ENCODE data around the gene LUC7L3. TPM values are rescaled to one million over a fixed set of nuclear protein-coding genes. Genes with fewer than 3 reads are reported as not detected.

The LUC7L3 gene
- polyA plus RNA-seq, 2 of the 4 experiments (the other 2 are of a cell fraction), result 209 to 211 TPM

GRCh38 chr17:50676065-50676975 is 43.1 kb upstream of the LUC7L3 start:
- whole genome bisulfite sequencing (ENCODE audit: missing lambda C conversion rate), result 88% methylated on average over 24 of the region's 24 CpGs
- no peak for DNase-seq (ENCODE audit: low read depth in 1 of 2, low spot score in 1 of 2)
- CTCF ChIA-PET, result interaction anchor here (0.7 to 52.6 kb wide), 5 partner anchors 8 to 43 kb away, joined by 3 to 2097 read pairs (median 9); partner anchors contain the start of gene ABCC3

GRCh38 chr17:50677851-50678375 is 41.5 kb upstream of the LUC7L3 start:
- CTCF ChIA-PET, result interaction anchor here (1.2 to 52.6 kb wide), 4 partner anchors 5 to 72 kb away, joined by 3 to 2097 read pairs (median 783); partner anchors contain the start of gene ABCC3
- Histone ChIP-seq H3K4me3 (no peak overlapping the region), H3K4me2 (no peak overlapping the region), H3K27ac (peak overlapping the region; percentile 29 to 98; a peak in 4 of 6 replicates), H3K4me1 (peaks cover 95% of the 10 kb centered on the region), H3K9me3 (no peaks in the 10 kb centered on the region)
- DNase-seq (ENCODE audit: low read depth in 1 of 2, low spot score in 1 of 2), result no peak
- POLR2A ChIA-PET, result no interaction called here
- WGBS (ENCODE audit: missing lambda C conversion rate), result 94% methylated on average over 12 of the region's 12 CpGs
- ATAC-seq, result no peak
- FAIRE-seq, result no peak
- no peak for TF ChIP-seq RAD21 (conservative IDR thresholded peaks at IDR 0.05 in 1 of 2, IDR thresholded peaks at IDR 0.05 in 1 of 2)
- TF ChIP-seq CTCF (IDR thresholded peaks at IDR 0.05), result no peak
- no peak for TF ChIP-seq ATOH8 (CRISPR knock-in tag; IDR thresholded peaks at IDR 0.05; ENCODE audit: low read depth)
- TF ChIP-seq TFCP2L1 (CRISPR knock-in tag; IDR thresholded peaks at IDR 0.05), result no peak
- TF ChIP-seq SREBF2 (IDR thresholded peaks at IDR 0.05), result no peak
- TF ChIP-seq HOXA7 (CRISPR knock-in tag; IDR thresholded peaks at IDR 0.05), result no peak
- no peak for TF ChIP-seq SMC3 (IDR thresholded peaks at IDR 0.05)
- TF ChIP-seq ELK1 (IDR thresholded peaks at IDR 0.05; ENCODE audit: low read depth, low read length), result no peak
- TF ChIP-seq FOXS1 (CRISPR knock-in tag; IDR thresholded peaks at IDR 0.05), result no peak

More at GRCh38 chr17:50676065-50676975, 43.1 kb upstream of the LUC7L3 start:
- no peak overlapping the region for H3K4me3 ChIP-seq
- H3K4me2 ChIP-seq, result no peak overlapping the region
- peak overlapping the region; percentile 32 to 98; a peak in 4 of 6 replicates for H3K27ac ChIP-seq
- FAIRE-seq, result no peak
- H3K9me3 ChIP-seq, result no peaks in the 10 kb centered on the region
- POLR2A ChIA-PET, result interaction anchor here (0.6 to 1.8 kb wide), 3 partner anchors 15 to 39 kb away, joined by 3 to 4 read pairs (median 3); no protein-coding TSS in a partner anchor
- no peak for ATAC-seq
- no peak for TF ChIP-seq CEBPB (IDR thresholded peaks at IDR 0.05)
- no peak for TF ChIP-seq FOSL2 (IDR thresholded peaks at IDR 0.05)
- TF ChIP-seq FOSL2 (CRISPR knock-in tag; IDR thresholded peaks at IDR 0.05), result peak; percentile 16; the same call in 1 of the 2 replicates
- peaks cover 95% of the 10 kb centered on the region for H3K4me1 ChIP-seq

- peak overlapping the region; percentile 97 to 98; a peak in 5 of 6 replicates for H3K27ac ChIP-seq
- H3K4me2 ChIP-seq, result no peak overlapping the region
- CTCF ChIA-PET, result interaction anchor here (2.7 to 52.6 kb wide), 5 partner anchors 6 to 132 kb away, joined by 9 to 2097 read pairs (median 783); partner anchors contain the start of genes ABCC3 and SPATA20
- peak; percentile 23 for FAIRE-seq
- POLR2A ChIA-PET, result interaction anchor here (0.7 to 1.7 kb wide), 2 partner anchors 18 to 34 kb away, joined by 4 to 5 read pairs; no protein-coding TSS in a partner anchor
- ATAC-seq, result no peak
- WGBS (ENCODE audit: missing lambda C conversion rate), result 89% methylated on average over 11 of the region's 11 CpGs
- H3K4me1 ChIP-seq, result peaks cover 97% of the 10 kb centered on the region
- TF ChIP-seq HES2 (IDR thresholded peaks at IDR 0.05) (no peak), CBX8 (IDR thresholded peaks at IDR 0.05) (no peak), PHF8 (IDR thresholded peaks at IDR 0.05; ENCODE audit: borderline replicate concordance, low read depth) (no peak), RFX5 (IDR thresholded peaks at IDR 0.05) (no peak), CBX2 (IDR thresholded peaks at IDR 0.05; ENCODE audit: borderline replicate concordance, low read depth) (no peak), USF2 (IDR thresholded peaks at IDR 0.05) (no peak), CTCF (IDR thresholded peaks at IDR 0.05) (no peak), SMC3 (IDR thresholded peaks at IDR 0.05) (no peak)
- no peak overlapping the region for H3K4me3 ChIP-seq
- DNase-seq (ENCODE audit: low read depth in 1 of 2, low spot score in 1 of 2), result no peak
- no peaks in the 10 kb centered on the region for H3K9me3 ChIP-seq
These were observed 40.3 kb upstream of the LUC7L3 start for GRCh38 chr17:50679008-50679544.
